ACC112 (cell line): Measurements from ENCODE around the gene COL19A1.
"Not testable (repeated sequence)": the region's sequence is repeated elsewhere in the genome, so short reads cannot be mapped to it uniquely, and the experiment has no call there.

Source experiments
- H2AFZ ChIP-seq: fragments of 200-600 bp; sonication (generic); one replicate; pipeline ENCODE4 v1.6.0; 2017; ENCODE audit warnings: antibody characterized with exemption, low read length; ENCODE audit not compliant: unreplicated experiment
- H3K27ac ChIP-seq: fragments of 200-600 bp; sonication (generic); 2 replicates; pipeline ENCODE4 v1.5.1; 2014; ENCODE audit warnings: low read depth, mild to moderate bottlenecking, antibody characterized with exemption, low read length, moderate library complexity
- H3K27me3 ChIP-seq: fragments of 200-600 bp; sonication (generic); 2 replicates; pipeline ENCODE4 v1.6.1; 2014; ENCODE audit warnings: mild to moderate bottlenecking, antibody characterized with exemption, low read length, moderate library complexity, mixed read lengths; ENCODE audit not compliant: insufficient read depth
- H3K36me3 ChIP-seq: fragments of 200-600 bp; sonication (generic); 2 replicates; pipeline ENCODE4 v1.6.1; 2016; ENCODE audit warnings: mild to moderate bottlenecking, antibody characterized with exemption, low read length, moderate library complexity, mixed read lengths; ENCODE audit not compliant: insufficient read depth
- H3K4me1 ChIP-seq: fragments of 200-600 bp; sonication (generic); one replicate; pipeline ENCODE4 v1.6.1; 2016; ENCODE audit warnings: low read length, mixed read lengths; ENCODE audit not compliant: insufficient read depth, unreplicated experiment, control insufficient read depth
- H3K4me3 ChIP-seq: fragments of 200-600 bp; sonication (generic); 2 replicates; pipeline ENCODE4 v1.5.1; 2014; ENCODE audit warnings: mild to moderate bottlenecking, low read depth, low read length
- H3K79me2 ChIP-seq: fragments of 200-600 bp; sonication (generic); one replicate; pipeline ENCODE4 v1.6.0; 2016; ENCODE audit warnings: low read length; ENCODE audit not compliant: control insufficient read depth, unreplicated experiment, insufficient read depth

COL19A1 gene

GRCh38 chr6:69900869-69901268, 34.5 kb downstream of the COL19A1 start:
- Histone ChIP-seq H3K27ac (no peak overlapping the region), H3K27me3 (no peaks in the 10 kb centered on the region), H3K4me3 (no peak overlapping the region), H3K79me2 (no peaks in the 10 kb centered on the region), H2AFZ (no peak overlapping the region), H3K36me3 (no peaks in the 10 kb centered on the region), H3K4me1 (no peaks in the 10 kb centered on the region)

DNA sequence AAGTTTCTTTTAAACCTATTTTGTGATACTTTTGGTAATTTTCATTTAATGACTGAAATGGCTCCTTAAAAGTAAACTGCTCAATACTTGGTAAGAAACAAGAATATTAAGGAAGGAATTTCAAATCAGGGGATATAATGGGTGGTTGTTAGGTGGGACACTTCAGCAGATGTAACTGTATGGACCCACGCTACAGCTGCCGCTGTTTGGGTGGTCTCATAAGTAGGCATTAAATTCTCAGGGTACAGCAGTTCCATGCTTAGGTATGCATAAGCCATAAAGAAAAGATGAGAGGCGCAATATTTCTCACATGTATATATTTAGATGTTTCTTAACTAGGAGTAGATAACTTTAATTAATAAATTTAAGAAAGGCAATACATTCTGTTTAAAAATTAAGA, 35.0 kb downstream of the COL19A1 start:
- H3K27me3 ChIP-seq = no peaks in the 10 kb centered on the region
- H3K27ac ChIP-seq = no peak overlapping the region
- no peaks in the 10 kb centered on the region for H3K36me3 ChIP-seq
- no peaks in the 10 kb centered on the region for H3K79me2 ChIP-seq
- no peak overlapping the region for H2AFZ ChIP-seq
- no peaks in the 10 kb centered on the region for H3K4me1 ChIP-seq
- no peak overlapping the region for H3K4me3 ChIP-seq

- H3K27ac ChIP-seq = peak overlapping the region; percentile 63
- no peaks in the 10 kb centered on the region for H3K36me3 ChIP-seq
- H3K4me3 ChIP-seq = peak overlapping the region; percentile 23; the same call in 1 of the 2 replicates
- H3K79me2 ChIP-seq = no peaks in the 10 kb centered on the region
- H3K4me1 ChIP-seq = peaks cover 10% of the 10 kb centered on the region
- H3K27me3 ChIP-seq = no peaks in the 10 kb centered on the region
- peak overlapping the region; percentile 44 for H2AFZ ChIP-seq
Observed at GRCh38 chr6:69907981-69908498, 41.7 kb downstream of the COL19A1 start.

GRCh38 chr6:69913361-69913760, 47.0 kb downstream of the COL19A1 start:
- H2AFZ ChIP-seq = no peak overlapping the region
- no peak overlapping the region for H3K4me3 ChIP-seq
- H3K36me3 ChIP-seq = no peaks in the 10 kb centered on the region
- no peaks in the 10 kb centered on the region for H3K27me3 ChIP-seq
- no peaks in the 10 kb centered on the region for H3K79me2 ChIP-seq
- no peak overlapping the region for H3K27ac ChIP-seq
- H3K4me1 ChIP-seq = peaks cover 13% of the 10 kb centered on the region

DNA sequence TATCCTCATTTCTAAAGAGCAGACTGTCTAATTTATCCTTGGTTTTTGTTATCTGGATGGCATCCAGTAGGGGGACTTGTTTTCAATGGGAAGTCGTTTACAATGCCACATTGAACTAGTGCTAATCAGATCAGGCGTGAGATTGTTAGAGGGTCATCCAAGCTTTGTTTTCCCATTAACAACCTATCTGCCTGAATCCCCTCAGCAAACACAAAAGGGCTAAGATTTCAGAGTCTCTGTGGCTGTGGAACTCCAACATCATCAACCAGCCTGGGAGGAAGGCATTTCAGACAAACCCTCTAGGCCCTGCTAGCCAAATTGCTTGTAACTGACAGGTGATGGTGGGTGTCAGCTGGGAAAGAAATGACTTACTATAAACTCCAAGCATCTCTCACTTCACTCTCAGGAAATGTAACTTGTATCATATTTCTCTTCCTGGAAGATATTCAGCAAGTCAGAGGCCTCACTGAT, 47.7 kb downstream of the COL19A1 start:
- peak overlapping the region; percentile 58 for H2AFZ ChIP-seq
- H3K27me3 ChIP-seq = no peaks in the 10 kb centered on the region
- H3K27ac ChIP-seq = no peak overlapping the region
- no peaks in the 10 kb centered on the region for H3K36me3 ChIP-seq
- H3K4me1 ChIP-seq = peaks cover 20% of the 10 kb centered on the region
- no peak overlapping the region for H3K4me3 ChIP-seq
- no peaks in the 10 kb centered on the region for H3K79me2 ChIP-seq

DNA sequence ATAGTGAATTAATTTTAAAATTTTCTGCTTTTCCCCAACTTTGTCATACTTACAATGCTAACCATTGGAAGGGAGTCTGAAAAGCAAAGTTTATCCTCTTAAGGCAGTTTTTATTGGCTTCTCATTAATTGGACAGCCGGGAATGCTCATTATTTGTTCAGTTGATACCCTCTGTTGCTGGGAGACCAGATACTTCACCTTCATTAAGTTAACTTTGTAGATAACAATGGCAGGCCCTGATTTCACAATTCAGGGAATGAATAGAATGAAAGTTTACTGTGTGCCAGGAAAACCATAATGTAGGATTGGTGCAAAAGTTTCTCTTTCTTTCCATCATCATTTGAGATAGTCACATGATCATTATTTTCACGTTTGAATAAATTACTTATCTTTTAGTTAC, 49.0 kb downstream of the COL19A1 start:
- Histone ChIP-seq H3K4me1 (peaks cover 27% of the 10 kb centered on the region), H3K79me2 (no peaks in the 10 kb centered on the region), H3K4me3 (no peak overlapping the region), H3K27me3 (no peaks in the 10 kb centered on the region), H2AFZ (no peak overlapping the region), H3K36me3 (no peaks in the 10 kb centered on the region), H3K27ac (no peak overlapping the region)

DNA sequence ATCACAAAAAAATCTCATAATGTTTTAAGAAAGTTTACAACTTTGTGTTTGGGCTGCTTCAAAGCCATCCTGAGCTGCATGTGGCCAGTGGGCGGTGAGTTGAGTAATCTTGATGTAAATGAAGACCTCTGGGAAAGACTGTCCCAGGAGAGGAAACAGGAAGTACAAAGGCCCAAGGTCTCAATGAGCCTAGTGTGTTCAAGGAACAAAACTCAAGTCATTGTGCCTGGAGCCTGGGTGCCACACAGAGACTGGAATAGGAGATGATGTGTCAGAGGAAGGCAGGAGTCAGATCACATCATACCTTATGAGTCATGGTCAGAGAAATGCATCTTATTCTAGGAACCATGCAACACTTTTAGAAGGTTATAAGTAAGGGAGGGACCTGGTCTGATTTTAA, 51.5 kb downstream of the COL19A1 start:
- H3K27ac ChIP-seq = peak overlapping the region; percentile 90
- H3K4me3 ChIP-seq = no peak overlapping the region
- no peaks in the 10 kb centered on the region for H3K79me2 ChIP-seq
- H3K27me3 ChIP-seq = no peaks in the 10 kb centered on the region
- H3K36me3 ChIP-seq = no peaks in the 10 kb centered on the region
- peak overlapping the region; percentile 39 for H2AFZ ChIP-seq
- peaks cover 27% of the 10 kb centered on the region for H3K4me1 ChIP-seq

DNA sequence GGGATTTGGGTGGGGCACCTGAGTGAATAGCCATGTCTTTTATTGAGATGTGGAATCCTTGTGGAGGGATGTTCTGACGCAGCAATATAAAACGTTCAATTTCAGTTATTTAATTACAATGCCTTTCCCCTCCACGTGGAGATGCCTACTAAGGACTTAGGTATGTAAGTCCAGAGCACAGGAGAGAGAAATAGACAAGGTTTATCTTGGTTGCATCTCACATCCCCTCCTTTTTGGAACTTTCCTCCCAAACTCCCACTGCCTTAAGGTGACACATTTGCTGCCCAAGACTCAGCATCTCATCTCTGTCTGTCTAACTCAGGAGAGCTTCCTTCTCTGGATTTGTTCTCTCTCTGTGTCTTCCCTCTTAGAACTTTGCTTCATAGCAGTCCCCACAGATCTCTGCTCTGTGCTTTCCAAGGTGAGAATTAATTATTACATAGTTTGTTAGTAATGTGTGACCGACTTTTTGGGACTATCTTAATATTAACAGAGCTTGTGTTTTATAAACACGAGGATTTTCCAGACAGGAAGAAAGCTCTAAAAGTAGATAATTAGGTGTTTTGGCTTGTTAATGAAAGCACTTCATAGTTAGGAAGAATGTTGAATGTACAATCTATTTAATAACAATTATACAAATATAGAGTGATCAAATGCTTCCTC, 52.6 kb downstream of the COL19A1 start:
- Histone ChIP-seq H3K4me3 (no peak overlapping the region), H3K79me2 (no peaks in the 10 kb centered on the region), H3K27ac (peak overlapping the region; percentile 90), H2AFZ (peak overlapping the region; percentile 84), H3K36me3 (no peaks in the 10 kb centered on the region), H3K27me3 (no peaks in the 10 kb centered on the region), H3K4me1 (peaks cover 27% of the 10 kb centered on the region)

GRCh38 chr6:69921066-69921465, 54.7 kb downstream of the COL19A1 start:
- not testable (repeated sequence) for H2AFZ ChIP-seq, H3K27me3 ChIP-seq, H3K4me3 ChIP-seq, H3K27ac ChIP-seq, H3K79me2 ChIP-seq, H3K36me3 ChIP-seq
- H3K4me1 ChIP-seq = peaks cover 27% of the 10 kb centered on the region

GRCh38 chr6:69921611-69922010, 55.3 kb downstream of the COL19A1 start:
- H3K79me2 ChIP-seq, H3K27me3 ChIP-seq, H3K4me3 ChIP-seq, H3K36me3 ChIP-seq, H2AFZ ChIP-seq, H3K27ac ChIP-seq: not testable (repeated sequence)
- peaks cover 27% of the 10 kb centered on the region for H3K4me1 ChIP-seq

GRCh38 chr6:69926745-69927144, 60.4 kb downstream of the COL19A1 start:
- Histone ChIP-seq H3K79me2 (no peaks in the 10 kb centered on the region), H3K36me3 (no peaks in the 10 kb centered on the region; the same call in 1 of the 2 replicates), H2AFZ (no peak overlapping the region), H3K4me3 (no peak overlapping the region), H3K4me1 (peaks cover 6% of the 10 kb centered on the region), H3K27ac (no peak overlapping the region), H3K27me3 (no peaks in the 10 kb centered on the region)
